GM21529 (cell line): ENCODE data around the gene HOXA4.

Source experiments
- ATAC-seq: cut with Tn5 transposase; IDR thresholded peaks from one replicate; pipeline ENCODE4 v1.9.1; 2021; ENCODE audit not compliant: unreplicated experiment

HOXA4 gene

DNA sequence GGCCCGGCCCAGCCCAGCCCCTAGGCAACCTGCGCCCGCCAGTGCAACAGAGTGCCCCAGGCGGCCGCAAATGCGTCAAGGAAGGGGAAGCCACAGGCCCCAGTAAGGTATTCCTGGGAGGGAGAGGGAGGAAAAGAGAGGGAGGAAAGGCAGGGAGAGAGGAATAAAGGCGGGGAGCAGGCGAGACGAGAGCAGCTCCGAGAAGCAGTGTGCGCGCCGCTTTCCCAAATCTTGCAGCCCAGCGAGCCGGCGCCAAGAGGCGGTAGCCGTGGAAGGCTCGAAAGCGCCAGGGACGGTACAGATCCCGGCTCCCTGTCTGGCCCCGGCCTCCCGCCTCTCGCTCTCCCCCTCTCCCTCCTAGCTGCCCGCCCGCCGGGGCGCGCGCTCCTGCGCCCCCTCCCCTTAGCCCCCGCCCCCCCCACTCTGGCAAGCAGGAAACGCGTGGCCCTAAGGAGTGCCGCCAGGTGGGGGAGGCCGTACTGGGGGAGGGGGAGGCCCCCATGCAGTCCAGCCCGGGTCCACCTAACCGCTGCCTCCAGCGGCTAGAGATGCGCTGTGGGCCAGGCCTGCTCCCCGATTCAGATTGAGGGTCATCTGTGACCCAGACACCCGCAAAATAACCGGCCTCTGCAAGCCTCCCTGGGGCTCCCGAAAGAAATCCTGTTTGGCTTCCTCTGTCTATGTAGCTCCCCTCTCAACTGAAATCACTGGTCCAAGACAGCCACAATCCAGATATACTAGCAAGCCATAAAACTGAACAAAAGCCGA, 39.3 kb upstream of the HOXA4 start:
- no peak for ATAC-seq

DNA sequence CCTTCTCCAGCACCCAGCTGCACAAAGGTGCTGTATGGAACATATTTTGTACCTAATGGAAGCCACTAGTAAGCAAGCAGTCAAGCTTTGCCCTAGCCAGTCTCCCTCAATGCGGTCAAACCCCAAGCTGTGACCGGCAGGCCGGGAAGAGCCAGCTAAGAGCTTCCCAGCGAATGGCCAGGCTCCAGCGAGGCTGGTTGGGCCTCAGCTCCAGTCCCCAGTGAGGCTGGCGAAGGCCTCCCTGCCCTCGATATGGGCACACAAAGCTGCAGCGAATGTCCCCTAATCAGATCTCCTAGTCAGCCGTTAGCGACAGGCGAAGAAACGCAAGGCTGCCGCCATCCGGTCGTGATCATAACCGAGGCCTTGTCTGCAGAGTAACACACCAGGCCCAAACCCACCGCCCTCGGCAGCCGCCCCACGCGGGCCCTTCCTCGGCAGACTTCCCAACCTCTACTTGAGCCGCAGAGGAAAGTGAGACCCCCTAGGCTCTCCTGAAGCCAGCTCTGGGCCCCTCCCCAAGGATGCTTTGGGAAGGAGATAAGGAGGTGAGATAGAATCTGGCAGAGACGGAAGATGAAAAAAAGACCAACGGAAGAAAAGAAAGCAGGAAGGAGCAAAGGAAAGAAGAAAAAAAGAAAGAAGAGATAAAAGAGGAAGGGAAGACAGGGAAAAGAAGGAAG, 37.8 kb upstream of the HOXA4 start:
- ATAC-seq, result no peak

DNA sequence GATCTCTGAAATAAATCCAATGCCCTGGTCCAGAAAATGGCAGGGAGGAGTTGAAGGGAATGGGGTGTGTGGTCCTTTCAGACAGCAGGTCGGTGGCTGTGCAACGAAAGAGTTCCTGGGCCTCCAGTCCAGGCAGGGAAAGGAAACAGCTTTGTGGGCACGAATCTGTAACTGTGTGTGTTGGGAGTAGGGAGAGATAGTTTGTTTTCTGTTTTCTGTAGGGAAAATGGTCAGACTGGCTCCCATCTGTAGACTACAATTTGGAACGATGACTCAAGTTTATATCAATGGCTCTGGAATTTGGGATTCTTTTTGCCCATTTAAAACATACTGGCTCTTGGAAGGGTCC, 37.3 kb upstream of the HOXA4 start:
- ATAC-seq, result no peak

DNA sequence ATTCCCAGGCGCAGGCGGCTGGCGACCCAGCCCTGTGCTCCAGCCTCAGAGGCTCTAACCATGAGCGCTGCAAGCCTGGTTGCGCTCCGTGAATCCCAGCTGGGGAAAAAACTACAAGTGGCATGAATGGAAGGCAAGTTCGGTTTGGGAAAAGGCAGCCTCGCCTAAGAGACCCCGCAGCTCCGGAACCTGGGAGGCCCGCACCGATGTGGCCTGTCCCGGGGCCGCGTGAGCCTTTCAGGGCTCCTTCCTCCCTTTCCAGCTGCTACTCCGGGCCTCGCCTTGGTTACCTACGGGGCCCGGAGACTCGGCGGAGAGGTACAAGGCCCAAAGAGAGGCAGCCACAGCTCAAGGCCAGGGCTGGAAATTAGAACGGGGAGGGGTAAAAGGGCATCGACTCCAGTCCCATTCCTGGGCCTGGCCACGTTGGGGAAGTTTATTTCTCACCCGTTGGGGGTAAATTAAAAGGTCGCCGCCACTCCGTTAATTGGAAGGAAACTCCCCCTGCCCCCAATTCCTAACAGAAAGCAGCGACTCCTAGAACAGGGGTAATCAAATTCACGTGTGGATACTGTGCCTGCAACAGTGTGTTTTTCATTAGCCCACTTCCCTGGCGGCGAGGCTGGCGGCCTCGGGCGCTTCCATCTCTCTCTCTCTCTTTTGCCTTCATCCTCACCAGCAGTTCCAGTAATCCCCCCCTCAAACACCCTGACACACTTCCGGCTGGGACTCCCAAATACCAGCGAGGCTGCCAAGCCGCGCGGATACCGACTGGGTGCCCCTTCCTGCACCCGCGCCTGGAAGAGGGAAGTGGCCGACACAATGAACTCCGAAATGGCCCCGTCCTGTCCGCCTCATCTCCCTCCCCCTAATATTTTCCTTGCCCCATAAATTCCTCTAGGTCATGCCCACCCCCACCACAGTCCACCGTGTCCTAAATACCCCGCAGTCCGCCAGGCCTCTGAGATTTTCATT, 36.3 kb upstream of the HOXA4 start:
- ATAC-seq, result no peak

DNA sequence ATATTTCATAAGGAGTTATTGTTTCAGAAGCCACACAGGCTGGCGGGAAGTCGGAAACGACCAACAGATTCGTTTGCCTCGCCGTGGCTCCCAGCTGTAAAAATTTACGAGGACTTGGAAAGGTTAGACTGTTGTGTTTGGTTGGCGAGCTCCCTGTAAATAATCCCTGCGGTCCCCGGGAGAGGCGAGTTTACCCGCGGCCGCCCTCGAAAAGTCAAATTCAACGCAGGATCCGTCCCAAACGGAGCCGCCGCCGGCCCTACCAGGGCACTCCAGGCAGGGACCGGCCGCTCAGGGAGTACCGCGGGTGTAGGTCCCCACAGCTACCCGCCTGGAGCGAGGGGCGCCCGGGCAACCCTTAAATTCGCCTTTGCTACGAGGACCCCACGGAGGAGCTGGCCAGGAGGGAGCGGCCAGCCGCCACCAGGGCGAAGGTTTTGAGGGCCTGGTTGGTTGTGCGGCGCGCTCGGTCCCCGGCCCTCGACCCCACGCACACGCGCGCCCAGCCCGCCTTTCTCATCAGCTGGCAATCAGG, 35.5 kb upstream of the HOXA4 start:
- ATAC-seq, result no peak

DNA sequence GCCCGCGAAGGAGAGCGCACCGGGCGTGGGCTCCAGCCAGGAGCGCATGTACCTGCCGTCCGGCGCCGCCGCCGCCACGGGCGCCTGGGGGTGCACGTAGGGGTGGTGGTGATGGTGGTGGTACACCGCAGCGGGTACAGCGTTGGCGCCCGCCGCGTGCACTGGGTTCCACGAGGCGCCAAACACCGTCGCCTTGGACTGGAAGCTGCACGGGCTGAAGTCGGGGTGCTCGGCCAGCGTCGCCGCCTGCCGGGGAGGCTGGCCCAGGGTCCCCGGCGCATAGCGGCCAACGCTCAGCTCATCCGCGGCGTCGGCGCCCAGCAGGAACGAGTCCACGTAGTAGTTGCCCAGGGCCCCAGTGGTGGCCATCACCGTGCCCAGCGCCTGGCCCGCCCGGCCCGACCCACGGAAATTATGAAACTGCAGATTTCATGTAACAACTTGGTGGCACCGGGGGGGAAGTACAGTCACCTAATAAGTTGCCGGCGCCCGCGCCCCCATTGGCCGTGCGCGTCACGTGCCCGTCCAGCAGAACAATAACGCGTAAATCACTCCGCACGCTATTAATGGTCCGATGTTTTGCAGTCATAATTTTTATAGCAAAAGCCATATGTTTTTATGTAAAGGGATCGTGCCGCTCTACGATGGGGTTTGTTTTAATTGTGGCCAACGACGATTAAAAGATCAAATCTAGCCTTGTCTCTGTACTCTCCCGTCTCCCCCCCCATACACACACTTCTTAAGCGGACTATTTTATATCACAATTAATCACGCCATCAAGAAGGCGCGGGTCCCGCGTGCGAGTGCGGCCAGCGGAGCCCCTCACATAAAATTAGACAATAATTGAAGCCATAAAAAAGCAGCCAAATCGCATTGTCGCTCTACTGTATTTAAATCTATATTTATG, 34.8 kb upstream of the HOXA4 start, which contains the start of gene HOXA9:
Gene HOXA9, minus strand, starts transcription at position 449 of the 907 bp plus-strand sequence. Its CDS starts 80 bp downstream, at position 369.
- ATAC-seq, result no peak

DNA sequence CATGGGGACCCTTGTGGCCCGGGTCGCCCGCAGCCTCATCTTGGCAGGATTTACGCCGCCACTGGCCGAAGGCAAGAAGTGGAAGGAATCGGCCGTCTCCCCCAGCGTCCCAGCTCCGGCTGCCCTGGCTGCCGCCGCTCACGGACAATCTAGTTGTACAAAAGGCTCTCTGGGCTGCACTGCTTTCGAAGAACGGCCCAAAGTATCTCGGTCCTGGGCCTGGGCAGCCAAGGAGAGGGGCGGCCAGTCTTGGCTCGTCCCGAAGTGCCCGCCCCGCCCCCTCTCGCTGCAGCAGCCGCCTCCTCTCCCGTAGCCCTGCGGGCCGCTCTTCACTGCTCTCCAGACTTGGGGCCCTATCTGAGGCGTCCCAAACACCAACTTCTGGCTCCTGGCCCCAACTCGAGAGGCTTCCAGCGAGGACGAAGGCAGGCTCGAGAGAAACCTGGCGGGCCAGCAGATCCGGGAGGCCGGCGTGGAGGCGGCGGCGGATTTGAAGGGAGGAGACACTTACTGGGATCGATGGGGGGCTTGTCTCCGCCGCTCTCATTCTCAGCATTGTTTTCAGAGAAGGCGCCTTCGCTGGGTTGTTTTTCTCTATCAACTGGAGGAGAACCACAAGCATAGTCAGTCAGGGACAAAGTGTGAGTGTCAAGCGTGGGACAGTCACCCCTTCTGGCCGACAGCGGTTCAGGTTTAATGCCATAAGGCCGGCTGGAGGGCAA, 34.0 kb upstream of the HOXA4 start:
- no peak for ATAC-seq

DNA sequence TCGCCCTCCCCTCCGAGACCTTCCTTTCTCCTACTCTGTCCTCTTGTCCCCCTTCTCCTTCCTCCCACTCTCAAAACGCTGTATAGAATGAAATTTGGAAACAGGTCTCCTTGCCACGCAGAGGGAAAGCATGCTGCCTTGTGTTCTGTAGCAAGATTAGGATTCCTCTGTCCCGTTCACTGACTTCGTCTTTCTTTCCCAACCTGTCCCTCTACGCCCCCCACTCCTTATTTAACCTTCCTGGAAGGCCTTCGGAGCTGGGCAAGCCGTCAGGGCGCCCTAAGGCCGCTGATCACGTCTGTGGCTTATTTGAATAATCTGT, 33.4 kb upstream of the HOXA4 start:
- no peak for ATAC-seq

DNA sequence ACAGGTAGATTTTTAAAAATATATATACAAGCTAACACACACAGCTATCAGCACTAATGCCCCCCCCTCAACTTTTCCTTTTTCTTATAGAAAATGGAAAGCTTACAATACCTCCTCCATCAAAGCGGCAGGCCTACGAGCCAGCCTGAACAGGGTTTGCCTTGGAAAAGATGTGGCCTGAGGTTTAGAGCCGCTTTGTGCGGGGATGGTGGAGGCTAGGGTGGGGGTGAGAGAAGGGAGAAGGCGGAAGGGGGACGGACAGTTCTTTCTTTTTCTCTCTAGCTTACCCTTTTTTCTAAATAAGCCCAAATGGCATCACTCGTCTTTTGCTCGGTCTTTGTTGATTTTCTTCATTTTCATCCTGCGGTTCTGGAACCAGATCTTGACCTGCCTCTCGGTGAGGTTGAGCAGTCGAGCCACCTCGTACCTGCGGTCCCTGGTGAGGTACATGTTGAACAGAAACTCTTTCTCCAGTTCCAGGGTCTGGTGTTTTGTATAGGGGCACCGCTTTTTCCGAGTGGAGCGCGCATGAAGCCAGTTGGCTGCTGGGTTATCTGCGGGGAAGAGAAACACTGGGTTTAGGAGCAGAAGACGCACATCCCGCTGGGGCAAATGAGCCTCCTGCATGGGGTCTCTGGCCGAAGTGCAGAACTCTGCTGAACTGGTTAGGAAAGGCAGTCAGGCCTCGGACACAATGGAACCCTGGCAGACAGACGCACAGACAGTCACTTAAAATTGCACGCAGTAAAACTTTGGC, 32.9 kb upstream of the HOXA4 start:
- no peak for ATAC-seq

DNA sequence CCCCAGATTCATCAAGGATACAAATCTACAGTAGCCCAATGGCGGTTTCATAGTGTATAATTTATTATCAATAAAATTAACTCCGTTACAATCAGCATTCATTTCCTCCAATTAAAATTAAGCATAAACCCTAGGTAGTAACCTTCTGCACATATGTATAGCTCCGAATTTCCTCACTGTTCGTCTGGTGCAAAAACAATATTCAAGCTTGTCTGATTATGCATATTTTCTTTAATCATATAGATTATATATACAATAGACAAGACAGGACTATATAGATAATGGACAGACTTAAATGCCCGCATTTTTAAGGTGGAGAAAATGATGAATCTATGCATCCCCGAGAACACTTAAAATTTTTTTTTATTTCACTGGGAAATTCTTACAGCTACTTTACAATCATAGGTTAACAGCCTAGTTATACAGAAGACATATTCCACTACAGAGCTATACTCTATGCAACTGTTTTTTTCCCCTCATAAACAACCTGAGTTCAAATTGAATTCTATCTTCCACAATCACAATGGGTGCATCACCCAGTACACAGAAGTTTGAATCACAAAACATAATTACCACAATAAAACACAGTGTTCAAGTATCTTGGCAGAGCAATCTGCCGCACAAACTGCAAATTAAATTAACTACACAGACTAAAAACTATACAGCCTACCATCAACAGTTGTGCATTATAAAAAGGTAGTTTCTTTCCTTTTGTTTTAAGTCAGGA, 32.2 kb upstream of the HOXA4 start:
- ATAC-seq, result no peak

DNA sequence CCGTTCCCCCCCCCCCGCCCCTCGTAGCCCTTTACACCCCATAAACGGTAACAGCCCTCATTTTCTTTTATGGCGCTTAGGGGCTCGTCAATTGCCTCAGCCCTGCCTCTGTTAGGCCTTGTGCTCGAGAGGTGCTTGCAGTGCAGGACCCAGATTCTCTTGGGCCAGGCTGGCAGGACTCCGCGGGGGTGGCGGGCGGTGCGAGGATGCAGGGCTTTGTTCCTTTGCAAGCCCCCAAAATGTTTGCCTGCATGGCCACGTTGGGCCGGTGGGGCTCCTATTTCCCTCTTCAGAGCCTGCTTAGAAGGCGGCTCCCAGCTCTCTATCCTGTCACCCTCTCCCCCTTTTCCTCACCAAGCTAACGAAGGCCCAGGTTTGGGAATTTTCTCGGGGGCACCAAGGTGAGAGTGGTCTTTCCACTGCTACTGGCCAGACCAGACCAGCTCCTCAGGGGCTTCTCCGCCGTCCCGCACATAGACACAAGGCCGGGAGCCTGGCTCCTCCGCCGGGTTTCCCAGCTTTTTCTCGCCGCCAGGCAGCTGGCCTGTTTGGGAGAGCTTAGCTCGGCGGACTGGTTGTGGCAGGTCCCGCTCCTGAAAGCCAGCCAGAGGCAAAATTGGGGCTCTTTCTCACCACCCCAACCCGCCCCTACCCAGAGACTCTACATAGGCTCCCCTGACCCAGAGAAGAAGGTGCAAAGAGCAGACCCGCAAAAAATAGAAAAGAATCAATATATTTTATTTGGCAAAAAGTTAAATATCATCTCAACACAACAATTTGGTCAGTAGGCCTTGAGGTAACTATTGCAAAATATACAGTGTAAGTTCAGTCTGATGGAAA, 31.4 kb upstream of the HOXA4 start:
- ATAC-seq, result no peak

DNA sequence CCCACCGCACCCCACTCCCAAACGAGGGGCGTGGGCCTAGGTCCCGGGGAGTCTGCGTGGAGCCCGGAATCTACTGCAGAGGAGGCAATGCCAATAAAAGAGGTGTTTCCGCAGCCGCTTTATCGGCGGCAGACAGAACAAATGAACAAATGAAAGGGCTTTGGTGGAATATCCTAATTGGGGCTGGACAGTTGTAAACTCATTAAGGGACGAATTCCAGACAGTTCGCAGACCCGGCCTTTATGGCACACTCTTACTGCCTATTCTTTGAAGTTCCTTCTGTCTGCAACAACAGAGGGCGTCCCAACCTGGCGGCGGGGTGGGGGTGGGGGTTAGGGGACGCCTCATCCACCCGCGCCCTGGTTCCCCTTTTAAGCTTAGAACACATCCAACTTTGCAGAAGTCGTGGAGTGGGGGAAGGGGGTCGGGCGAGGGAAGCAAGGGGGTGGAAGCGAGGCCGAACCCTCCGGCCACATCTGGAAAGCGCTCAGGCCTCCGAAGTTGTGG, 30.7 kb upstream of the HOXA4 start:
- ATAC-seq, result no peak

DNA sequence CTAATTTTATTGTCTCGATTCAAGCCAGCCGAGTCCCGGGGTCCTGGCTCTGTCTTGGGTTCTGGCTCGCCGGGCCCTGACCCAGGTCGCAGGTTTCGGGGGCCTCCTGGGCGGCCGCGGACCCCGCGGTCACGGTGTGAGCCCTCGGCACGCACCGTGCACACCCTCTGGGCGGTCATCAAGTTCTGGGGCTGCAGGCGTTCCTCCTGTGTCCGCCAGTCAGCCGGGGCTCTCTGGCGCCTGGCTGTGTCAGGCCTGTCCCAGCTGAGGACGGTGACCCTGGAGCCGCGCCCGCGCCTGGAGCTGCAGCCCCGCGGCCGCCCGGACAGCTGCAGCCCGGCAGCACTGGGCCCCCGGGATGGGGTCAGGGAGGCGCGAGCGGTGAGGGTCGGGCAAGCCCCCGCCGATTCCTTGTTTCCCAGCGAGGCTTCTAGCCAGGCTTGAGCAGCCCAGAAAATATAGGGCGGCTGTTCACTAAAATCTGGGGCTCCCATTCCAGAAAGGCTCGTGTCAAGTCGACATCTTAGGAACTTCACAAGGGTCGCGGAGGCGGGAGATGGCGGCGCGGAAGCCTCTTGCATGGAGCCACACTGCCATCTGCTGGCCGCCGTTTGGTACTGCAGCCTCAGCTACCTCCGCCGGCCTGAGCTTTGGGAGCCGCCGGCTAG, 30.1 kb upstream of the HOXA4 start:
- ATAC-seq, result peak; percentile 74

DNA sequence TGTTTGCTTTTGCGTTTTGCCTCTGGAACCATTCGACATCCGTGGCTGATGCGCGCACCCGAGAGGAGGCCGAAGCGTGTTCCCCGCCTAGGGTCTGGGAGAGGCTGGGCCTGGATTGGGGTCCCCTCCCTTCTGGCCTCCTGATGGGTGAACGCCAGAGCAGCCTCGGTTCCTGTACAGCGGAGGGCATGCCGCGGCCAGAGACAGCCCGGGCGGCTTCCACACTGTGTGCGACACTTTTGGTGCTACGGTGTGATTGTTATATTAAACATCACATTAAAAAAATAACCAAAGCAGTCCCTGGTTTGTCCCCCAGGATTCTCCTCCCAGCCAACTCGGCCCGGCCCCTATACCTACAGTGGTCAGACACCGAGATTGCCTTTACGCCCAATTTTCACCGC, 29.6 kb upstream of the HOXA4 start:
- no peak for ATAC-seq

DNA sequence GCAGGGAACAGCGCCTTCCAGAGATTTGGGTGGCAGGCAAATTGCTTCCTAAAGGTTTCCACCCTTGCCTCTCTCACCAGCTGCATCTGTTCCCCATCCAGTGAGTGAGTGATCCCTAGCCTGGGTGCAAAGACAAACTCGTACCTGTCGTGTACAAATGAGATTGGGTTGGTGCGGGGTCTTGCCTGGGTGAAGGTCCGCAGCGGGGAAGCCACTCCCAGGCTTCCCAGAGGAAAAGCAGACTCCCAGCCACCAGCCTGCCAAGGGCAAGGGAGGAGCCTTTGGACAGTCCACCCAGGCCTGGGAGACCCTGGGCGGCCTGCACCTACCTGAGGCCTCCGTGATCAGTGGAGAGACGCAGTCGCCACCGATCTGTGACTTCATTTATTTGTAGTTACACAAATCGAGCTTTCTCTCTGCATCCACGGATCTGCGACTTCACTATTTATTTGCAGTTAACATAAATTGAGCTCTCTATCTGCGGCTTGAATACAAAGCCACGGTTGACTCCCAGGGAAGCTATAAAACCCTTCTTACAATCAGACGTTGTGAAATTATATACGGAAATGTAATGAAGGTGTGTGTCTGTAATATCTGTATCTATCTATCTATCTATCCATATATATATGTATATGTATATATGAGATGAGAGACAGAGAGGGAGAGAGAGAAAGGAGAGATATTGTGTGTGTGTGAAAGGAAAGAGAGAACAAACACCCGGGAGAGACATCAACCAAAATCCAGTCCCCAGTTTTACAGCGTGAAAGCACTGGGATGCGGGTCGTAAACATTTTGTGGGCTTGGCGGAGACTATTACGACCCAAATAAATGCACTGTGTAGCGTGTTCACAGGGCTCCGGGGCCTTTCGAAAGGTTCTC, 28.9 kb upstream of the HOXA4 start:
- ATAC-seq, result no peak
